GM19351 (cell line): ENCODE data around the gene ZNF710.
A peak's percentile ranks its signal among the peaks of the same experiment; 100 is the strongest.

Experiments
- ATAC-seq: cut with Tn5 transposase; IDR thresholded peaks from one replicate; pipeline ENCODE4 v1.9.1; 2021; ENCODE audit warnings: mild to moderate bottlenecking, moderate library complexity; ENCODE audit not compliant: unreplicated experiment

Gene ZNF710

DNA sequence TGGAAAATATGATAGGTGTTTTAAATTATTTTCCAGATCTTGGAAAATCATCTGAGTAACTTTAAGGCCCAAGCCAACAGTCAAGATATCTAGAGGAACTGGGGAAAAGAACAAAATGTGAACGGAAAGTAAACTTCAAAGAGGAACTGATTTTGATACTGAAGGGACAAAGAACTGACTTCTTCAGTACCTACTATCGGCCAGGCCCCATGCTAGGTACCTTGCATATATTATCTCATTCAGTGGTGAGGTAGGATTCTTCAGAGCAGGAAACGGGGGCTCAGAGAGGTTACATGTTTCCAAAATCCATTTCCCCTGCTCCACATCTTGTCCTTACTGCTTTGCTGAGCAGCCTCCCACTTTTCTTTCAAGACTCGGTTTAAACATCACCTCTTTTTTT, 9.8 kb upstream of the ZNF710 start:
- no peak for ATAC-seq

DNA sequence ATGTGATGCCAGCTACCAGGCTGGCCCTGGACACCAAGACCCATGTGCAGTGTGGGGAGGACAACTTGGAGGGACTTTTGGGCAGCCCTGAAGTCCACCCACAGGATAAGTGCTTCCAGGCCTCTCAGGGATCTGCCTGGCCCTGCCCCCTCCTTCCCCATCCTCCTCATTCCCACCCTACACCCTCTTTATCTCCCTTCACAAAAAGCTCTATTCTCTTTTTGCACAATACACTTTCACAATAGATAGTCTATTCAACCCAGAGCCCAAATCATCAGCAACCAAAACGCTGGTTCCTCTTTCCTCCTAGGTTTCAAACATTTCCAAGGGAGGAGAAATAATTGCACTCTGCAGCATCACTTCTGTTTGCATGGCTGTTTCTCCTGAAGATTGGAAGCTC, 7.8 kb upstream of the ZNF710 start:
- ATAC-seq = no peak

GRCh38 chr15:89997079-89997478, 4.0 kb upstream of the ZNF710 start:
- ATAC-seq = no peak

GRCh38 chr15:89998141-89998661, 2.9 kb upstream of the ZNF710 start:
- no peak for ATAC-seq

GRCh38 chr15:89998923-89999675, 2.0 kb upstream of the ZNF710 start:
- ATAC-seq = no peak

DNA sequence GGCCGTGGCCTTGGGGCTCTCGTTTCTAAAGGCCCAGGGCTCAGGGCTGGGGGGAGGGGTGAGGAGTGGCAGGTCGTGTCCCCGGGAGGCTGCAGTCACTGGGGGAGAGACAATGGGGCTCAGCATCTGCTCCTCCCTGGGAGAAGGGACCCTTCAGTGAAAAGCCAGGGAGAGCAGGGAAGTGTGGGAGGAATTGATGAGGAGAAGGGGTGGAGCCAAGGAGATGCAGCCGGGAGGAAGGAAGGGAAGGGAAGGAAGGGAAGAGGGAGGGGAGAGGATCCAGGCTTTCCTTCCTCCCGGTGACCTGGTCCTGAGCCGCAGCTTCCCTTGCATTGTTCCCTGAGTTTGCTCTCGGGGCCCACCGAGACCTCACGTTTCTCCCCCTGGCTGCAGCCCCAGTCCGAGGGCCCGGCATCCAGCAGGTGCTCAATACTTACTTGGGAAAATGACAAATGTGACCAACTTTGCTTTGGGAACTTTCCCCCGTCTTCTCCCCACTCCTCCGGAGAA, 1.4 kb upstream of the ZNF710 start:
- no peak for ATAC-seq

DNA sequence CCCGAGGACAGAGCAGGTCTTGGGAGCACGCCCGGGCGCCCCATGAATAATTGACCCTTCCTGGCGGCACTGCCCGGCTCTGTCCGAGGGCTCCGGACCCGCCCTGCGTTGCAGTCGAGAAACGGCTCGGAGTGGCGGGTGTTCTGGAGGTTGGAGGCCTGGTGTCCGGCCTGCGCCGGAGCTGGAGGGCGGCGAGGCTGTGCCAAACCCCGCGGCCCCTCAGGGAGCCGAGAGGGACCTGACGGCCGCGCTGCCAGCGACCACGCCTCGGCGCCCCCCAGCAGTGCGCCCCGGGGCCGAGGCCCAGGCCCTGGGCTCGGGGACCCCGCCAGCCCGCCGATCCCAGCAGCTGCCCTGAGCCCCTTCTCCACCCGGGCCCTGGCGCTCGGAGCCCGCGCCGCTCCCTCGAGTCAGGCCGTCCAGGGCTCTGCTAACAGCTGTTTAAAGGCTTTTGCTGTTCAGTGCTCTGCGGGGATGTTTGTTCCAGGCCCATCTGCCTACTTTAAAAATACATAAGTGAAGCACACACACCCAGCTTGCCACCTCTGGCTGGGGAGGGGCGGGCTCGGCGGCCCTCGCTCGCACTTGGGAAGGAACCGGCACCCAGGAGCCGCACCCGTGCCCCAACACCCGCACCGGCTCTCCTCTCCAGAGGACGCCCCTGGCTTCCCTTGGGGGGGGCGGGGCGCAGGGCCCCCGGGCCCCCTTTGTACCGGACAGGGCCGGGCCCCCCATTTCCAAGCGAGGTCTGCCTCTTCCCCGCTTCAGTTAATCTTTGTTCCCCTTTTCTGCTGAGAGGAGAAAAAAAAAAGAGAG, 730 bp upstream of the ZNF710 start:
- no peak for ATAC-seq

GRCh38 chr15:90001683-90002427, 731 bp downstream of the ZNF710 start:
- ATAC-seq = peak; percentile 43

DNA sequence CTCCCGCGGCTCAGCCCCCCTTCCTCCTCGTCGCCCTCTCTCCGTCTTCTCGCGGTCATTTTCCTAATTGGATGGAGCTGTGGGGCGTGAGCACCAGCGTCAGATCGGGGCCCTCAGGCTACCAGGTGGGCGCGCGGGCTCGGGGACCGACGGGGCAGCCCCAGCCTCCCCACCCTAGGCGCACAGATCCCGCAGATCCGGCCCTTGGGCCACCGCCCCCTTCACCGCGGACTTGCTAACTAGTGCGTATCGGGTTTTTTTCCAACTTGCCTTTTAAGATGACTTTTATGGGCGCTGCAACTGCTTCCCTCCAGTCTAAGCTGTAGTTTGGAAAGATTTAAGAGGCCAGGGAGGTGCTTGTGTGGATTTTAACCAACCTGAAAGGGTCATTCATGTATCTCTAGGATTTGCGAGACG, 1.3 kb downstream of the ZNF710 start:
- ATAC-seq = peak; percentile 46

DNA sequence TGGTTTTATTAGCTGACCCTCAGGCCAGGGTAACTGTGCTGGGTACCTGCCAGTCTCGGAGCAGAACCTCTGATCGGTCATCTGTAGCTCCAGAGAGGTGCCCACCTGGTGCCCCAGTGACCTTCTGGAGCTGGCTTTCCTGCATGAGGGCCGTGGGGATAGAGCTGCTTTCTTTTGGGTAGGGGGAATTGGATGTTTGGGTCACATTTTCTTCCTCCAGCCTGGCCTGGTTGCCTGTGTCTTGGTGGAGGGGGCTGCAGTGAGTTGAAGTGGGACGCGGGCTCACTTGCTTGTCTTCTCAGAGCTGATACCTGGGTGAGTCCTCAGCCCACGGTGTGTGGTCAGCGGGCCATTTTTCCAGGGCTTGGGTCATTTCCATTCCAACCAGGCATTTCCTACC, 2.6 kb downstream of the ZNF710 start:
- ATAC-seq = no peak

- no peak for ATAC-seq
Observed at GRCh38 chr15:90004252-90004651, 3.1 kb downstream of the ZNF710 start.

GRCh38 chr15:90004671-90005070, 3.5 kb downstream of the ZNF710 start:
- no peak for ATAC-seq

- ATAC-seq = no peak
Observed at GRCh38 chr15:90006217-90007075, 5.3 kb downstream of the ZNF710 start.

DNA sequence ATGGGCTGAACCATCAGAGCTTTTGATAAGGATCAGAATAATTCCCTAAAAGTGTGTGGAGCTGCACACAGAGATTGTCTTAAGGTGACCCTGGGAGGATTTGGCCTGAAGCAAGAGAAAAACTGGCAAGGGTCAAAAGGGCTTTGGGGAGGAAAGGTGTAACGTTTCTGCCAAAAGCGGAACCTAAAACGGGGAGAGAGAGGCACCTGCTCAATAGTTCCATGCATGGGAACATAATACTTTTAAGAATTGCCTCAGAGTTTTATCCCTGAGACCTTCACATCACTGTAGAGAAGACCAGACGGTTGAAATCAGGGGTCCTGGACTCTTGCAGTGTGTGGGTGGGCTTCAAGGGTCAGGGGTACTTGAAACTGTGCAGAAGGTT, 5.9 kb downstream of the ZNF710 start:
- ATAC-seq = no peak

DNA sequence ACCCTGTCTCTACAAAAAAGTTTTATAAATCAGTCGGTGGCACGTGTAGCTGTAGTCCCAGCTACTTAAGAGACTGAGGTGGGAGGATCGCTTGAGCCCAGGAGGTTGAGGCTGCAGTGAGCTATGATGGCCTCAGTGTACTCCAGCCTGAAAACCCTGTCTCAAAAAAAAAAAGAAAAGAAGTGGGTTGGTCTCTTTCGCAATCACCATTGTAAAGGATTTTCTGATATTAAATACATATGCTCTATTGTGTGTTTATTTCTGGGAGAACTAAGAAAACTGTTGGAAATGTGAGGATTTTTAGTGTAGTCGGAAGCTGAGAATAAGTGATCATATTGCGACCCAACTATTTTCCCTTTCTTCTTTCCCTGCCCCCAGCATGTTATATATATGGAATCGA, 7.5 kb downstream of the ZNF710 start:
- ATAC-seq = no peak

DNA sequence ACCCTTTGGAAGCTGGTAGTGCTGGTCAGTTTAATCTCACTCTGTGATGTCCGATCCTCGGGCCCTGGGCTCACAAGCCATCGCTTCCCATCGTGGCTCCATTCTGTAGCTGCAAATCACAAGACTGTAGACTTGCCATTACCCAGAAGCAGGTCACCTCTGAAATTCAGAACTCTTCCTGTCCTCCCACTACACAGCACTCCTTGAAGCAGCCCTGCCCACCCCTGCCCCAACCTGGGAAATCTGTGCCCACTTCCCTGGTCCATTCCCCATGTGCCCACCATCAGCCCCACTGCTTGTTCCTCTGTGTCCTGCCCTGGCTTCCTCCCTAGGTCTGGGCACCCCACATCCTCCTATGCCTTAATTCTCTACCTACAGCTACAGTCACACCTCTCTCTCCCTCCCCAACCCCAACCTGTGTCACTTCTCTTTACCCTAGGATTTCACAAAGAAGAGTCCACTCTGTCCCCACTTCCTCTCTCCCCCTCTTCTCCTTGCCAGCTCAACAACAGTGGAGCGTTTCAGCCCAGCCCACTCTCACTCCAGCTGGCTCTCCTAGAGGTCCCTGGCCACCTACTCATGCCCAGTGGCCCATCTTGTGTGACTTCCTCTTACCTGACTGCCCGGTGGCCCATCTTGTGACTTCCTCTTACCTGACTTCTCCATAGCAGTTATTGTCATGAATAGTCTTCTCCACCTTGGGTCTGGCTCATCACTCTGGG, 8.3 kb downstream of the ZNF710 start:
- no peak for ATAC-seq

GRCh38 chr15:90011705-90012104, 10.6 kb downstream of the ZNF710 start:
- no peak for ATAC-seq

- peak; percentile 47 for ATAC-seq
Observed at GRCh38 chr15:90013503-90013937, 12.4 kb downstream of the ZNF710 start.

- ATAC-seq = no peak
Observed at GRCh38 chr15:90015294-90015693, 14.2 kb downstream of the ZNF710 start.

DNA sequence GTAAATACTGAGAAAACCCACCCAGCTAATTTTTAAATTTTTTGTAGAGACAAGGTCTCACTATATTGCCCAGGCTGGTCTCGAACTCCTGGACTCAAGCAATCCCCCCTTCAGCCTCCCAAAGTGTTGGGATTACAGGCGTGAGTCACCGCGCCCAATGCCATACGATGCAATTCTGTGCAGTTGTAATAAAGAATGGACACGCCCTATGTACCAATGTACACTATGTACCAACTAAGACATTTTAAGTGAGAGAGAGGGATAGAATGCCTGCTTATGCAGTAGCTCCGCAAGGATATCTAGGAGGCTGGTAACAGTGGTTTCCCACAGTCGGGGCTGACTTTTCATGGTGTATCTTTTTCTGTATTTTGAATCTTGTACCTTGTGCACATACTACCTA, 14.6 kb downstream of the ZNF710 start:
- ATAC-seq = no peak
